Measurements from ENCODE around the gene SERPINB5. TPM values are rescaled to one million over a fixed set of nuclear protein-coding genes. Genes with fewer than 3 reads are reported as not detected.

SERPINB5 gene
- total and polyA plus RNA-seq, 2 donors (not counting 1 experiment from before 2014, with no cell fraction given), result not detected

GRCh38 chr18:63492851-63493250, 16.1 kb downstream of the SERPINB5 start:
- no peak overlapping the region for H2AFZ ChIP-seq (ENCODE audit: insufficient read depth, low read depth, low read length, poor library complexity, severe bottlenecking)
- intact Hi-C loops (cut with micrococcal nuclease), result no loop called here
- CTCF ChIA-PET, result interaction anchor here (0.6 kb wide), 1 partner anchor 19 kb away, joined by 3 read pairs; no protein-coding TSS in a partner anchor

GRCh38 chr18:63495675-63496074, 18.9 kb downstream of the SERPINB5 start:
- Histone ChIP-seq H2AFZ (ENCODE audit: insufficient read depth, low read depth, low read length, poor library complexity, severe bottlenecking) (no peak overlapping the region), H3K9ac (ENCODE audit: low read length) (no peak overlapping the region), H3K27ac (ENCODE audit: low read length in 2 of 2) (no peak overlapping the region), H3K36me3 (replicated peaks in 1 of 2; ENCODE audit: control extremely low read depth in 1 of 2, control insufficient read depth in 1 of 2, extremely low read depth in 1 of 2, insufficient read depth in 2 of 2, low read length in 1 of 2) (no peaks in the 10 kb centered on the region), H3K4me3 (ENCODE audit: control extremely low read depth in 1 of 5, extremely low read depth in 1 of 5, insufficient read depth in 1 of 5, low read depth in 2 of 5, low read length in 4 of 5) (no peak overlapping the region), H3K4me1 (ENCODE audit: control insufficient read depth in 2 of 2, insufficient read depth in 2 of 2, low read length in 2 of 2) (no peaks in the 10 kb centered on the region), H3K27me3 (replicated peaks in 1 of 4; ENCODE audit: control extremely low read depth in 1 of 4, control insufficient read depth in 3 of 4, insufficient read depth in 4 of 4, low read length in 3 of 4) (no peaks in the 10 kb centered on the region), H4K20me1 (ENCODE audit: control insufficient read depth, insufficient read depth, low read length, poor library complexity, severe bottlenecking) (no peaks in the 10 kb centered on the region), H3K4me2 (replicated peaks; ENCODE audit: low read depth, low read length, poor library complexity, severe bottlenecking) (no peak overlapping the region), H3K9me3 (ENCODE audit: control extremely low read depth in 1 of 3, control insufficient read depth in 2 of 3, insufficient read depth in 1 of 3, low read length in 2 of 3) (no peaks in the 10 kb centered on the region), H3K79me2 (ENCODE audit: control insufficient read depth, insufficient read depth, low read length) (no peaks in the 10 kb centered on the region)
- WGBS (ENCODE audit: insufficient coverage), result no CpG with 5 or more reads among the region's 2 CpGs
- Mint-ChIP-seq H3K4me1 (no peaks in the 10 kb centered on the region), H3K4me3 (no peak overlapping the region), H3K27me3 (peaks cover 17% of the 10 kb centered on the region), H3K9me3 (ENCODE audit: insufficient read depth) (no peaks in the 10 kb centered on the region), H3K27ac (no peak overlapping the region)
- ChIA-PET POLR2A (no interaction called here), CTCF (interaction anchor here (1.7 kb wide), 1 partner anchor 19 kb away, joined by 3 read pairs; no protein-coding TSS in a partner anchor)
- DNase-seq, result no peak
- TF ChIP-seq CTCF (IDR thresholded peaks at IDR 0.05) (no peak), EZH2 (IDR thresholded peaks at IDR 0.05; ENCODE audit: borderline replicate concordance, insufficient read depth, low read depth, low read length, poor library complexity, severe bottlenecking) (no peak)
- no peak for ATAC-seq (ENCODE audit: low read depth)
- intact Hi-C loops (cut with micrococcal nuclease), result no loop called here

More at GRCh38 chr18:63492851-63493250, 16.1 kb downstream of the SERPINB5 start:
- peaks cover 17% of the 10 kb centered on the region for H3K27me3 Mint-ChIP-seq
- H3K9me3 Mint-ChIP-seq (ENCODE audit: insufficient read depth), result no peaks in the 10 kb centered on the region
- H4K20me1 ChIP-seq (ENCODE audit: control insufficient read depth, insufficient read depth, low read length, poor library complexity, severe bottlenecking), result no peaks in the 10 kb centered on the region
- no peak overlapping the region for H3K4me3 Mint-ChIP-seq
- H3K4me2 ChIP-seq (replicated peaks; ENCODE audit: low read depth, low read length, poor library complexity, severe bottlenecking), result no peak overlapping the region
- no peak overlapping the region for H3K9ac ChIP-seq (ENCODE audit: low read length)
- H3K4me1 ChIP-seq (ENCODE audit: control insufficient read depth in 2 of 2, insufficient read depth in 2 of 2, low read length in 2 of 2), result no peaks in the 10 kb centered on the region
- DNase-seq (no peak), ATAC-seq (ENCODE audit: low read depth) (no peak)
- WGBS (ENCODE audit: insufficient coverage), result 63% methylated on average over 1 of the region's 3 CpGs
- no peak overlapping the region for H3K27ac Mint-ChIP-seq
- TF ChIP-seq EZH2 (IDR thresholded peaks at IDR 0.05; ENCODE audit: borderline replicate concordance, insufficient read depth, low read depth, low read length, poor library complexity, severe bottlenecking), result no peak
- no peaks in the 10 kb centered on the region for H3K79me2 ChIP-seq (ENCODE audit: control insufficient read depth, insufficient read depth, low read length)
- H3K36me3 ChIP-seq (replicated peaks in 1 of 2; ENCODE audit: control extremely low read depth in 1 of 2, control insufficient read depth in 1 of 2, extremely low read depth in 1 of 2, insufficient read depth in 2 of 2, low read length in 1 of 2), result no peaks in the 10 kb centered on the region
- H3K9me3 ChIP-seq (ENCODE audit: control extremely low read depth in 1 of 3, control insufficient read depth in 2 of 3, insufficient read depth in 1 of 3, low read length in 2 of 3), result no peaks in the 10 kb centered on the region
- no peaks in the 10 kb centered on the region for H3K4me1 Mint-ChIP-seq
- no peaks in the 10 kb centered on the region for H3K27me3 ChIP-seq (replicated peaks in 1 of 4; ENCODE audit: control extremely low read depth in 1 of 4, control insufficient read depth in 3 of 4, insufficient read depth in 4 of 4, low read length in 3 of 4)
- POLR2A ChIA-PET, result no interaction called here
- H3K27ac ChIP-seq (ENCODE audit: low read length in 2 of 2), result no peak overlapping the region
- H3K4me3 ChIP-seq (ENCODE audit: control extremely low read depth in 1 of 5, extremely low read depth in 1 of 5, insufficient read depth in 1 of 5, low read depth in 2 of 5, low read length in 4 of 5), result no peak overlapping the region

Measured in B cell (primary cell).